A673 (cell line): ENCODE results near the gene SCART1. TPM values are rescaled to one million over a fixed set of nuclear protein-coding genes. Genes with fewer than 3 reads are reported as not detected.

Experiments used
- BruUV-seq: library from RNA; stranded (reverse); fragments of 400-500 nt; replicated peaks from 2 replicates; lab custom pipeline; 2021; lab: Mats Ljungman, UMichigan
- CTCF ChIA-PET: fragments of 300-600 bp; sonication (Branson Sonifier 250); formaldehyde crosslinking; loops from one replicate; lab custom pipeline; 2022; ENCODE audit warnings: antibody characterized with exemption; lab: Charles Lee
- POLR2A ChIA-PET: fragments of 300-600 bp; sonication (Branson Sonifier 250); formaldehyde crosslinking; loops from one replicate; lab custom pipeline; 2022; ENCODE audit warnings: antibody characterized with exemption; ENCODE audit not compliant: low non-redundant PET; lab: Charles Lee
- DNase-seq: peaks from one replicate; pipeline ENCODE4 v3.0.0-alpha.2; 2015; ENCODE audit warnings: low spot score
- H3K27ac ChIP-seq: fragments of 200-600 bp; sonication (generic); 2 replicates; pipeline ENCODE4 v1.5.1; 2016; ENCODE audit warnings: mixed run types, low read depth, mild to moderate bottlenecking, mixed read lengths, antibody characterized with exemption, low read length; ENCODE audit not compliant: poor library complexity, severe bottlenecking
- H3K27me3 ChIP-seq: fragments of 200-600 bp; sonication (generic); replicated peaks from 2 replicates; pipeline ENCODE4 v1.6.1; 2017; ENCODE audit warnings: mixed run types, low read depth, mild to moderate bottlenecking, mixed read lengths, antibody characterized with exemption, low read length; ENCODE audit not compliant: insufficient read depth, poor library complexity
- H3K36me3 ChIP-seq: fragments of 200-600 bp; sonication (generic); 2 replicates; pipeline ENCODE4 v1.6.1; 2016; ENCODE audit warnings: mixed run types, mild to moderate bottlenecking, mixed read lengths, antibody characterized with exemption, low read length; ENCODE audit not compliant: insufficient read depth, poor library complexity, severe bottlenecking
- H3K4me1 ChIP-seq: fragments of 200-600 bp; sonication (generic); 2 replicates; pipeline ENCODE4 v1.6.1; 2017; ENCODE audit warnings: mixed run types, mild to moderate bottlenecking, mixed read lengths, antibody characterized with exemption, low read length; ENCODE audit not compliant: insufficient read depth, poor library complexity, severe bottlenecking
- H3K4me3 ChIP-seq: fragments of 200-600 bp; sonication (generic); 2 replicates; pipeline ENCODE4 v1.5.1; 2016; ENCODE audit warnings: low read depth, mixed run types, mild to moderate bottlenecking, mixed read lengths, low read length; ENCODE audit not compliant: poor library complexity, severe bottlenecking
- H3K9me3 ChIP-seq: fragments of 200-600 bp; sonication (generic); 2 replicates; pipeline ENCODE4 v1.6.1; 2016; ENCODE audit warnings: mixed run types, low read depth, mild to moderate bottlenecking, mixed read lengths, antibody characterized with exemption, low read length; ENCODE audit not compliant: poor library complexity, severe bottlenecking
- EZH2 ChIP-seq: fragments of 200-600 bp; sonication (generic); IDR thresholded peaks from 2 replicates; pipeline ENCODE4 v1.6.1; 2017; ENCODE audit warnings: borderline replicate concordance, low read depth, mild to moderate bottlenecking, mixed read lengths, antibody characterized with exemption, low read length; ENCODE audit not compliant: poor library complexity, severe bottlenecking
- intact Hi-C: fragments of 100-400 bp; cut with micrococcal nuclease; formaldehyde crosslinking; loops from one replicate; pipeline ENCODE4 v1.10.0; 2022; ENCODE audit not compliant: unreplicated experiment
- total RNA-seq: library from RNA; stranded (reverse); gene quantifications from 2 replicates; pipeline ENCODE4 v1.2.3, GENCODE V29; 2021
- TF ChIP-seq, protein P1 (sequence below): fragments of 300-800, 200-600 bp; sonication (generic); conservative IDR thresholded peaks from 2 replicates; pipeline ENCODE4 v1.5.1; 2017; ENCODE audit warnings: low read depth, mild to moderate bottlenecking, antibody characterized with exemption, low read length, moderate library complexity, mixed read lengths

The SCART1 gene
- total RNA-seq, 1 experiment from 2014 or later: 1.8 TPM

DNA sequence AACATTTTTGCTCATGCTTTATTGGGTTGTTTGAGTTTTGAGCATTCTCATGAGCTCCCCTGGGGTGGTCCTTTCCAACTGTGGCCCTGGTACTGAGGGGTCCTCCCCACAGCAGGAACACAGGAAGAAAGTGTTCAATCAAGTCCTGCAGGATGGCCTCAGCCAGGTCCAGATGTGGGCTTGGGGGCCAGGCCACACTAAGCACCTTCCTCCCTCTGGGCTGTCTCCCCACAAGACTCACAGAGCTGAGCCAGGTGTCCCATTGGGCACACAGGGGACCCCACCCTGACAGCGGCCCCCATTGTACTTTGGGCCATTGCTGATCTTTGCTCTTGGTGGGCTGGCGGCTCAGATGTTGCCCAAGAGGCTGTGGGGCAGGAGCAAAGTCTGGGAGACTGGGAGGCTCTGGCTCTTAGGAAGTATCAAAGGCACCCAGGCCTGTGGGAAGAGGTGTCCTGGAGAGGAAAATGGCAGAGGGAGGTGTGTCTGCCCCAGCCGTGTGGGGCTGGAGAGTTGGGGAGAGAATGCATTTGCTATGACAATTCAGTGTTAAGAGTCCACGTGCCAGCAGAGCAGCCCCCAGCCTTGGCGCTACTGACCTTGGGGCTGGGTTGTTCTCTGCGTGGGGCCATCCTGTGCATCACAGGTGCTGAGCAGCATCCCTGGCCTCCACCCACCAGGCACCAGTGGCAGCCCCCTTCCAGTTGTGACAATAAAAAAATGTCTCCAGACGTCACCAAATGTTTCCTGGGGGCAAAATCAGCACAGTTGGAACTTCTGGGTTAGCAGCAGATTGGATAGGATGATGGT, 17.8 kb downstream of the SCART1 start:
- Histone ChIP-seq H3K36me3 (no peaks in the 10 kb centered on the region), H3K4me3 (no peak overlapping the region), H3K4me1 (no peaks in the 10 kb centered on the region), H3K27ac (no peak overlapping the region), H3K27me3 (peaks cover 12% of the 10 kb centered on the region), H3K9me3 (no peaks in the 10 kb centered on the region)
- POLR2A ChIA-PET: no interaction called here
- CTCF ChIA-PET: no interaction called here
- intact Hi-C loops: no loop called here
- BruUV-seq: no TSS peak
- DNase-seq: no peak
- TF ChIP-seq EZH2: no peak
- TF ChIP-seq, protein P1, sequence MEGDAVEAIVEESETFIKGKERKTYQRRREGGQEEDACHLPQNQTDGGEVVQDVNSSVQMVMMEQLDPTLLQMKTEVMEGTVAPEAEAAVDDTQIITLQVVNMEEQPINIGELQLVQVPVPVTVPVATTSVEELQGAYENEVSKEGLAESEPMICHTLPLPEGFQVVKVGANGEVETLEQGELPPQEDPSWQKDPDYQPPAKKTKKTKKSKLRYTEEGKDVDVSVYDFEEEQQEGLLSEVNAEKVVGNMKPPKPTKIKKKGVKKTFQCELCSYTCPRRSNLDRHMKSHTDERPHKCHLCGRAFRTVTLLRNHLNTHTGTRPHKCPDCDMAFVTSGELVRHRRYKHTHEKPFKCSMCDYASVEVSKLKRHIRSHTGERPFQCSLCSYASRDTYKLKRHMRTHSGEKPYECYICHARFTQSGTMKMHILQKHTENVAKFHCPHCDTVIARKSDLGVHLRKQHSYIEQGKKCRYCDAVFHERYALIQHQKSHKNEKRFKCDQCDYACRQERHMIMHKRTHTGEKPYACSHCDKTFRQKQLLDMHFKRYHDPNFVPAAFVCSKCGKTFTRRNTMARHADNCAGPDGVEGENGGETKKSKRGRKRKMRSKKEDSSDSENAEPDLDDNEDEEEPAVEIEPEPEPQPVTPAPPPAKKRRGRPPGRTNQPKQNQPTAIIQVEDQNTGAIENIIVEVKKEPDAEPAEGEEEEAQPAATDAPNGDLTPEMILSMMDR: no peak

- no peaks in the 10 kb centered on the region for H3K9me3 ChIP-seq
Measured at GRCh38 chr10:133473270-133473669, 19.5 kb downstream of the SCART1 start.

GRCh38 chr10:133474027-133474426, 20.3 kb downstream of the SCART1 start:
- no peaks in the 10 kb centered on the region for H3K9me3 ChIP-seq
- intact Hi-C loops: no loop called here
- CTCF ChIA-PET: no interaction called here
- POLR2A ChIA-PET: no interaction called here
- H3K27ac ChIP-seq: no peak overlapping the region
- no peak overlapping the region for H3K4me3 ChIP-seq
- H3K4me1 ChIP-seq: no peaks in the 10 kb centered on the region
- no peaks in the 10 kb centered on the region for H3K36me3 ChIP-seq
- BruUV-seq: no TSS peak
- TF ChIP-seq, protein P1: no peak
- TF ChIP-seq EZH2: no peak
- H3K27me3 ChIP-seq: peaks cover 14% of the 10 kb centered on the region
- no peak for DNase-seq

More at GRCh38 chr10:133473270-133473669, 19.5 kb downstream of the SCART1 start:
- H3K27ac ChIP-seq: no peak overlapping the region
- no TSS peak for BruUV-seq
- no peaks in the 10 kb centered on the region for H3K36me3 ChIP-seq
- intact Hi-C loops: no loop called here
- TF ChIP-seq, protein P1: no peak
- TF ChIP-seq EZH2: no peak
- no peak overlapping the region for H3K4me3 ChIP-seq
- no peaks in the 10 kb centered on the region for H3K4me1 ChIP-seq
- ChIA-PET POLR2A (no interaction called here), CTCF (no interaction called here)
- DNase-seq: no peak
- peaks cover 14% of the 10 kb centered on the region for H3K27me3 ChIP-seq
